ENCODE measurements around the gene OR2H1.
A peak's percentile ranks its signal among the peaks of the same experiment; 100 is the strongest.
"Not testable (repeated sequence)": the region's sequence is repeated elsewhere in the genome, so short reads cannot be mapped to it uniquely, and the experiment has no call there.

The OR2H1 gene

GRCh38 chr6:29456971-29457370 is at the start of gene OR2H1, which contains the start of gene OR11A1:
Gene OR2H1, plus strand, starts transcription at chr6:29457155. Its CDS starts 4,615 bp downstream, at chr6:29461770.
Gene OR11A1, minus strand, starts transcription at chr6:29457071. Its CDS starts 29,430 bp downstream, at chr6:29427641.
- DNase-seq, result no peak

DNA sequence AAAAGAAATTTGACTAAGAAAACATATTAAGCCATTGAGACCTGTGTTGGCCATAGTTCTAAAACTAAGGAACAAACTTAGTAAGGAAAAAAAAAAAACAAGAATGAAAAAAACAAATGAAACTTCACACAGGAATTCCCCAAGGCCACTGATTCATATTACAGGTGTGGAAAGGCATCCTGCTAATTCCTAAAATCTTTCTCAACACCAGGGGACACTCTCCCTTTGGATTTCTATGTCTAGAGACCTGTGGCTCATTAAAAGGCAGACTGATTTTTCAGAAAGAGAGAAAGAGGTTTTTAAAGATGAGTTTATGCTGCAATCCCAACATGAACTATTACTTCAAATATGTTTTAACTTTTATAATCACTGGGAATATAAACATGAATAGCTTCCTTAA is 42.4 kb upstream of the OR2H1 start, which contains the start of gene OR12D1:
Gene OR12D1 (plus strand): TSS at position 341 of the 400 bp plus-strand sequence.
- DNase-seq, result no peak

GRCh38 chr6:29419516-29419915 is 37.4 kb upstream of the OR2H1 start:
- no peak for DNase-seq

DNA sequence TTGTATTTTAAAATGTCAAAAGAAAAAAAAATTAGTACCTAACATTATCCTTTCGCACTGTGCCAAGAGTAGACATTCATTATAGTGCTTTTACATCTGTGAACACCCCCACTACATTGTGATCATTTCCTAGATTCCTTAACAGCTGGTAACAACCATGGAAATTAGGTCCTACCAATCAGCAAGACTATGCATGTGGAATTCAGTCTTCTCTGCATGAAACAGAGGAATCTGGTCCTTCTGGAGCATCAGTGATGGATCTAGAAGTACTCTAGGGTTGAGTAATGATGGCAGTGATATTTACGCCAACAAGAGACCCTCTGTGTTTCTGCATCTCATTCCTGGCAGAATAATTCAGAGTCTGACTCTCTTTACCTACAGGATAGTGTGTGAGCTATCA is 32.8 kb upstream of the OR2H1 start:
- no peak for DNase-seq

GRCh38 chr6:29424575-29424974 is 32.4 kb upstream of the OR2H1 start:
- DNase-seq, result no peak

DNA sequence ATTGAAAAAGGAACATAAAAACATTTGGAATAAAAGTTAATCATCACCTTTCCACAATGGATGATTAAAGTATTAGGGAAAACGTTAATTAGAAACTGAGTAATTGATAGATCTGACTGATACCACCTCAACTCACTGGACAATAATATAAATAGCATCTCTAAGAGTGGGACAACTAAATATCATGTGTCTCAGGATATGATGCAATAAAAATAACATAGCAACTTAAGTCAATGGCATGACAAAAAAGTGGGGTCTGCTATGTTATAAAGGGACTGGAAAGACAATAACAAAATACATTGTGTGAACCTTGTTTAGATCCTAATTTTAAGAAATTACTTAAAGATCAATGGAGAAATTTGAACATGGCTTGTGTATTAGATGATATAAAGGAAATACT is 31.9 kb upstream of the OR2H1 start:
- DNase-seq, result no peak

- no peak for DNase-seq
Measured at GRCh38 chr6:29426654-29427053, 30.3 kb upstream of the OR2H1 start.

DNA sequence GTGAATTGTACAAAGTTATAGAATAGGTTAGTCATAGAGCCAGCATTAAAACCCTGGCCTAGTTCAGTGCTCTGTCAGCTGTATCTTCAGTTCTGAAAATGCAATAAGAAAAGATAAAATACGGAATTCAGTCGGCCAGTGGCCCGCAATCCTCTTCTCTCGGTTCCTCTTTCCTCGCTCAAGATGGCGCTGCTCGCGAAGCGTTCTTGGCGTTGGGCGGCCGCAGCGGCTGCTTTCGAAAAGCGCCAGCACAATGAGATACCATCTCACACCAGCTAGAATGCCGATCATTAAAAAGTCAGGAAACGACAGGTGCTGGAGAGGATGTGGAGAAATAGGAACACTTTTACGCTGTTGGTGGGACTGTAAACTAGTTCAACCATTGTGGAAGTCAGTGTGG is 20.2 kb upstream of the OR2H1 start:
- DNase-seq, result peak; percentile 22

DNA sequence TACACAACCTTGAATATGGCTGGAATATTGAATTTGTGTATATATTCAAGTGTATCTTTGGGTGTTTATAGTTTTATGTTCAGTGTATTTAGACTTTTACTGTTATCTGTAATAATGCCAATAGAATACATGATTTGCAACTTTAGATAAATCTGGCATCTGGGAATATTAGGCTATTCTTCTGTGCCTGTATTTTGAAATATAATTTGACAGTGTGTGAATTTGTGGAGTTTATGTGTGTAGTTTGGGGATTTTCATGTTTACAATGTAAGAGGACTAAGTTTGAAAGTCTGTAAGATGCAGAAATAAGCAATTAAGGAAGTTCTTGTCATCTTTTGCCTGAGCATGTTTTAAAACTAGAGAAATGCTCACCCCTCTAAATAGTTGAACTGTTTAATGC is 17.9 kb upstream of the OR2H1 start, which contains the start of gene OR10C1:
Gene OR10C1 (plus strand): TSS at position 301 of the 400 bp plus-strand sequence. CDS start 710 bp downstream, outside the sequence.
- DNase-seq, result no peak

- DNase-seq, result no peak
Measured at GRCh38 chr6:29442719-29443118, 14.2 kb upstream of the OR2H1 start.

- DNase-seq, result not testable (repeated sequence)
Measured at GRCh38 chr6:29444031-29444430, 12.9 kb upstream of the OR2H1 start.

- DNase-seq, result no peak
Measured at GRCh38 chr6:29447670-29448069, 9.3 kb upstream of the OR2H1 start.

DNA sequence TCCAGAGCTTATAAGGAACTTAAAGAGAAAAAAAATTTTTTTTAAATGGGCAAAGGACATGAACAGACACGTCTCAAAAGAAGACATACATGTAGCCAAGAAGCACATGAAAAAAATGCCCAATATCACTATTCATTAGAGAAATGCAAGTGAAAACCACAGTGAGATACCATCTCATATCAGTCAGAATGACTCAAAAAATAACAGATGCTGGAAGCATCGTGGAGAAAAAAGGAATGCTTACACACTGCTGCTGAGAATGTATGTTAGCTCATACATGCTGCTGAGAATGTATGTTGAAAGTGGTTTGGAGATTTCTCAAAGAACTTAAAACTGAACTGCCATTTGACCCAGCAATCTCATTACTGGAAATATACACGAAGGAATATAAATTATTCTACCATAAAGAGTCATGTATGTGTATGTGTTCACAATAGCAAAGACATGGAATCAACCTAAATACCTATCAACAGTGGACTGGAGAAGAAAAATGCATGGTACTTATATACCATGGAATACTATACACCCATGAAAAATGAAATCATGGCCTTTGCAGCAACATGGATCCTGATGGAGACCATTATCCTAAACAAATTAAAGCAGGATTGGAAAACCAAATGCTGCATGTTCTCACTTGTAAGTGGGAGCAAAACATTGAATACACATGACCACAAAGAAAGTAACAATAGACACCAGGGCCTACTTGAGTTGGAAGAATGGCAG is 5.3 kb upstream of the OR2H1 start:
- no peak for DNase-seq

DNA sequence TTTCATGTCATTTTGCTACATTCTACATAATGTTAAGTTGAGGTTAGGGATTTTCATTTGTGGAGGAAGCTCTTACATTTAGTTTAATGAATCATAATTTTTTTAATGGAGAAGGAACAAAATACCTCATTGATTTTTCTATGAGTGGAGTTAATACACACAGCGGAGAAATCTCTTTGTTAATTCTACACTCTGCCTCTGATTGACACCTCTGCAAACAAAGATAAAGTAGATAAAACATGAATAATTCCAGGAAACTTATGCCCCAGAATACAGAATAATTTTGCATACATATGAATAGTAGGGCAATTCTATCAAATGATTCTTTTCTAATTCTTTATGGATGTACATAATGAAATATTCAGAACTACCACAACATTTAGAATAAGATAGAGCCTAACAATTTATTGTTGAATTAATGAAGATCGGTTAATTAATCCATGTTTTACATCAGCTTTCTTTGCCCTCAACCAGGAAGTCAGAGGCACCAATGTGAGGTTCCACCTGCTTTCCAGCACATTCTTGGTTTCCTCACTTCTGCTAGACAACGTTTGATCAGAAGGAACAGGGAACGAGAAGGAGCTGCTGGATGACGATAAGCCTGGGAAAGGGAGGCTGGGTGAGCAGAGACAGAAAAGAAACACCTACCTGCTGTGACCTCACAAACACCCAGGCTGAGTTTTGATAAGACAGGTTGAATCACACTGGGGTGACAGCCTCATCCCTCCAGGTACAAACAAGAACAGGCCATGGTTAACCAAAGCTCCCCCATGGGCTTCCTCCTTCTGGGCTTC is 4.3 kb downstream of the OR2H1 start:
- no peak for DNase-seq

GRCh38 chr6:29462022-29462421 is 5.1 kb downstream of the OR2H1 start:
- DNase-seq, result no peak

DNA sequence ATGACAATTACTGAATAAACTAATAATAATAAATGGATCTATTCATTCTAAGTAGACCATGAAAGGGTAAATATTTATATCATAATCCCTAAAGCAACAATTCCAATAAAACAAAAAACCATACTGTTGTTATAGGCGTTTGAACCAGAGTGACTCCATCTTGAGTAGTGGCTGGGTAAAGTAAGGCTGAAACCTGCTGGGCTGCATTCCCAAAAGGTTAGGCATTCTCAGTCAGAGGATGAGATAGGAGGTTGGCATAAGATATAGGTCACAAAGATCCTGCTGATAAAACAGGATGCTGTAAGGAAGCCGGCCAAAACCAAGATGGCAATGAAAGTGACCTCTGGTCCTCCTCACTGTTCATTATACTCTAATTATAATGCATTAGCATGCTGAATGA is 8.3 kb downstream of the OR2H1 start:
- DNase-seq, result no peak

GRCh38 chr6:29465801-29466200 is 8.8 kb downstream of the OR2H1 start:
- DNase-seq, result no peak

DNA sequence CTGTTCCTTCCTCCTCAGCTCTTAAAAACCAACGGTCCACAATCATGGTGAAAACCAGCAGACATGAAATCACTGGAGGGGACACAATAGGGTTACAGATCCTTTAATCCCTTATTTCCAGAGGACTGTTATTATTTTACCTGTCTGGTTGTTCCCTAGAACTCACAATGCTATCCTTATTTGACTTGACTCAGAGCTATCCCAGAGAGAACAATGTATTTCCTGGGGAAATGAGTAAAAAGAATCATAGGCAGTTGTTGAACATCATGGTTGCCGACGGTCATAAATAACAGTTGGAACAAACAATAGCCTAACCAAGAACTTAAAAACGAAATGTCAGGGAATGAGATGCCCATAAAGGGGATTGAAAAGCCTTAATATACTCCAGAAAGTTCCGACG is 9.3 kb downstream of the OR2H1 start:
- DNase-seq, result no peak

- DNase-seq, result no peak
Measured at GRCh38 chr6:29474996-29475395, 18.0 kb downstream of the OR2H1 start.

DNA sequence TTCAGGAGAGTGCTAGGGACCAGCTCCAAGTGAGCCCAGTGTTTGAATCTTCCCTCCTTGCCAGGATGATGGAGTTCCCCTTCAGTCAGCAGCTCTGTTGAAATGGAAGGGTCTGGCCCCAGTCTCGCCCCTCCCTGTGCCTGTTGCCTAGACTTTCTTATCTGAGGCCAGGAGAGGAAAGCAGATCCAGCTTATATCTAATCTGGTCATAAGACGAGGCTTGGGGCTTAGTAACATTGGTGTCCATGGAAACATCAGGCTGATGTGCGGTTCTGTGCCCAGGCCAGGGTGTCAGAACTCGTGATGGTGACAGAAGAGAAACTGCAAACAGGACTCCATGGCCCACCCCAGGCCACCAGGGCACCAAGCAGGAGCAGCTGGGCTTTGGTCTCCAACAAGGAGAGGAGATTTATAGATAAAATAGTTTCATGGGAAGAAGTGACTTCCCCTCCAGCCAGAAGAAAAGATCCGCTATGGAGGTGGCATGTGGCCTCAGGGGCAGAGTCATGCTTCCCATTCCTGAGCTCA is 21.0 kb downstream of the OR2H1 start:
- no peak for DNase-seq

GRCh38 chr6:29478740-29479139 is 21.8 kb downstream of the OR2H1 start:
- no peak for DNase-seq

DNA sequence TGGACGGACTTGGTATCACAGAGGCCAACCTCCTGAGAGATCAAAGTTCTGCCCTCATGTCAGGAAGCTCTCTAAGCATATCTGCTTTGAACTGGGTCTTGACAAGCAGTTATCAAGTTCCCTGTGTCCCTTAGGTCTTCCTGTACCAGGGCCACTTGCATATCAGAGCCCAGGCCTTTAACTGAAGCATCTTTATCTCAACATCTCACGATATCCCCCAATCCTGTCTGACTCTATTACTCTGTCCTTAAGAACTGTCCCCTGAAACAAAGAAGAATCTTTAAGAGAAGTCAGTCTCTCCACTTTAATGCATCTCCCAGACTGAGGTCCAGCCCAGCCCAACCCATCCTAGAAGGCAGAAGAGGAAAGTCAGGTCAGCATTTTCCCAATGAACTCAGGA is 22.6 kb downstream of the OR2H1 start:
- DNase-seq, result no peak

DNA sequence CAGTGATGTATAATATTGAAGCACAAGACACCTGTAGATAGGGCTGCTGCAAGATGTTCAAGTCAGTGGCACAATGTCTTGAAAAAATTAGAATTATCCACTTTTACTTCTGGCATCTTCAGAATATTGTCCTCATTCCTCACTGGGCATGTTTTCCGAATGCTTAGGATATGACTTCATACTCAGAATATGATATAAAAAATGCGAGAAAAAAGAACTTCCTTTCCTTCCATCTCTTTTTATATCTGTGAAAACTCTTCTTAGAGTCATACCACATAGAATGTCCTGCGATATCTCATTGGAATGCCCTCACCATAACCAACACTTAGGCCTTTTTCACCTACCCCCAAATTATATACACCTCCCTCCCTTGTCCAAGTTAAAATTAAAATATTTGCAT is 26.2 kb downstream of the OR2H1 start:
- no peak for DNase-seq

DNA sequence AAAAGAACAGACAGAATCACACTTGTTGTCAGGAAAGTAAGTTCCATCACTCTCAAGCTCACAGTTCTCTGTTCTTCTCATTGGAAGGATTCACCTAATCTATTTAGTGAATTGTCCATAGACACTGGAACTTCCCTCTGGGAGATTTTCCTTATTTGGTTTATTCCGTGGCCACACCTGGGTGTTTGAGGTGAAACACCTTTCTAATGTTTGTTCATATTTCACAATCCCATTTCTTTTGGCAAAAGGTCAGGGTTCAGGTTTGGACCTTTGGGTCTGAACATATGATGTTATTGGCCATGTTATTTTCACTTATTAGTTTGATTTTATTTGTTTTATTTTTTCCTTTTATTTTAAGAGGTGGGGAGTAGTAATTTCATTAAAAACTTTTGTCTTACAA is 26.8 kb downstream of the OR2H1 start:
- no peak for DNase-seq
